C4-2B (cell line): ENCODE results near the gene SLC7A10.

ENCODE experiments used
- ZFX ChIP-seq: fragments of 450-650 bp; IDR thresholded peaks from 2 replicates; pipeline ENCODE4 v1.6.1; 2017
- TF ChIP-seq, protein P1 (sequence below): fragments of 450-650 bp; conservative IDR thresholded peaks from 2 replicates; pipeline ENCODE4 v1.5.1; 2017; ENCODE audit warnings: mild to moderate bottlenecking

DNA sequence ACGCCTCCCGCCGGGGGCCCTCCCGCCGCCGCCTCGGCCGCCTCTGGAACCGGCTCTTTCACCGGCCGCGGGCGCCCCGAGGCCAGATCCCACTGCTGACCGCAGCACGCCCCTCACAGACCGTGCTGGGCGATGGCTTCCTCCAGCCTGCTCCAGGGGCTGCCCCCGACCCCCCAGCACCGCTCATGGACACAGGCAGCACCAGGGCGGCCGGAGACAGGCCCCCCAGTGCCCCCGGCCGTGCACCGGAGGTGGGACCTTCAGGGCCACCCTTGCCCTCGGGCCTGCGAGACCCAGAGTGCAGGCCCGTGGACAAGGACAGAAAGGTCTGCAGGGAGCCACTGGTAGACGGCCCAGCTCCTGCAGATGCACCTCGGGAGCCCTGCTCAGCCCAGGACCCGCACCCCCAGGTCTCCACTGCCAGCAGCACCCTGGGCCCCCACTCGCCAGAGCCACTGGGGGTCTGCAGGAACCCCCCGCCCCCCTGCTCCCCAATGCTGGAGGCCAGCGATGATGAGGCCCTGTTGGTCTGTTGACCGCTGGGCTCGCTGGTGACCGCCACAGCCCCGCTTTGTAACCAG is 18.5 kb downstream of the SLC7A10 start:
- TF ChIP-seq, protein P1, sequence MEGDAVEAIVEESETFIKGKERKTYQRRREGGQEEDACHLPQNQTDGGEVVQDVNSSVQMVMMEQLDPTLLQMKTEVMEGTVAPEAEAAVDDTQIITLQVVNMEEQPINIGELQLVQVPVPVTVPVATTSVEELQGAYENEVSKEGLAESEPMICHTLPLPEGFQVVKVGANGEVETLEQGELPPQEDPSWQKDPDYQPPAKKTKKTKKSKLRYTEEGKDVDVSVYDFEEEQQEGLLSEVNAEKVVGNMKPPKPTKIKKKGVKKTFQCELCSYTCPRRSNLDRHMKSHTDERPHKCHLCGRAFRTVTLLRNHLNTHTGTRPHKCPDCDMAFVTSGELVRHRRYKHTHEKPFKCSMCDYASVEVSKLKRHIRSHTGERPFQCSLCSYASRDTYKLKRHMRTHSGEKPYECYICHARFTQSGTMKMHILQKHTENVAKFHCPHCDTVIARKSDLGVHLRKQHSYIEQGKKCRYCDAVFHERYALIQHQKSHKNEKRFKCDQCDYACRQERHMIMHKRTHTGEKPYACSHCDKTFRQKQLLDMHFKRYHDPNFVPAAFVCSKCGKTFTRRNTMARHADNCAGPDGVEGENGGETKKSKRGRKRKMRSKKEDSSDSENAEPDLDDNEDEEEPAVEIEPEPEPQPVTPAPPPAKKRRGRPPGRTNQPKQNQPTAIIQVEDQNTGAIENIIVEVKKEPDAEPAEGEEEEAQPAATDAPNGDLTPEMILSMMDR = no peak
- TF ChIP-seq ZFX = no peak
